Caco-2 (cell line): ENCODE measurements around the gene SFXN3. TPM values are rescaled to one million over a fixed set of nuclear protein-coding genes. Genes with fewer than 3 reads are reported as not detected.

Experiments used
- BruUV-seq: library from RNA; stranded (reverse); fragments of 400-500 nt; replicated peaks from 2 replicates; lab custom pipeline; 2021; lab: Mats Ljungman, UMichigan
- CTCF ChIA-PET: fragments of 300-600 bp; sonication (Branson Sonifier 250); formaldehyde crosslinking; loops from one replicate; lab custom pipeline; 2022; ENCODE audit warnings: antibody characterized with exemption; lab: Charles Lee
- POLR2A ChIA-PET: fragments of 300-600 bp; sonication (Branson Sonifier 250); formaldehyde crosslinking; loops from one replicate; lab custom pipeline; 2022; ENCODE audit warnings: antibody characterized with exemption; lab: Charles Lee
- DNase-seq, 2 experiments: peaks; one replicate each; pipeline versions ENCODE4 v3.0.0 to v3.0.0-alpha.2; 2020 to 2022
- H3K27me3 ChIP-seq: replicated peaks from 2 replicates; pipeline ENCODE4 v1.6.0; 2011; ENCODE audit warnings: low read length; ENCODE audit not compliant: control insufficient read depth, insufficient read depth
- H3K36me3 ChIP-seq: 2 replicates; pipeline ENCODE4 v1.5.1; 2011; ENCODE audit warnings: low read length; ENCODE audit not compliant: control insufficient read depth, insufficient read depth
- H3K4me1 ChIP-seq: fragments of 250-450 bp; sonication (Bioruptor Pico); 2 replicates; pipeline ENCODE4 v1.5.1; 2020; ENCODE audit warnings: mild to moderate bottlenecking
- H3K4me3 ChIP-seq: 2 replicates; pipeline ENCODE4 v1.5.1; 2011; ENCODE audit warnings: low read depth, mild to moderate bottlenecking, control low read depth, low read length
- H3K9me3 ChIP-seq: fragments of 250-450 bp; sonication (Bioruptor Pico); 2 replicates; pipeline ENCODE4 v1.5.1; 2020; ENCODE audit warnings: mild to moderate bottlenecking, moderate library complexity
- H3K27ac Mint-ChIP-seq: one replicate; pipeline ENCODE4 v1.8.0; 2022; ENCODE audit warnings: mixed read lengths; ENCODE audit not compliant: unreplicated experiment
- H3K27me3 Mint-ChIP-seq: one replicate; pipeline ENCODE4 v1.8.0; 2022; ENCODE audit warnings: mixed read lengths; ENCODE audit not compliant: insufficient read depth, unreplicated experiment
- H3K36me3 Mint-ChIP-seq: one replicate; pipeline ENCODE4 v1.8.0; 2022; ENCODE audit warnings: mild to moderate bottlenecking, mixed read lengths; ENCODE audit not compliant: insufficient read depth, unreplicated experiment
- H3K4me1 Mint-ChIP-seq: one replicate; pipeline ENCODE4 v1.8.0; 2022; ENCODE audit warnings: low read depth, mixed read lengths; ENCODE audit not compliant: unreplicated experiment
- H3K4me3 Mint-ChIP-seq: one replicate; pipeline ENCODE4 v1.8.0; 2022; ENCODE audit warnings: mild to moderate bottlenecking, moderate library complexity, mixed read lengths; ENCODE audit not compliant: unreplicated experiment
- H3K9me3 Mint-ChIP-seq: one replicate; pipeline ENCODE4 v1.8.0; 2022; ENCODE audit warnings: mixed read lengths; ENCODE audit not compliant: unreplicated experiment
- CTCF ChIP-seq, 2 experiments: fragments of 200-600 bp in 1 of 2; IDR thresholded peaks; 1 replicate in 1 of 2; 2 replicates in 1 of 2; pipeline versions ENCODE4 v1.5.1 to v1.8.0; 2011 to 2022; ENCODE audit warnings: antibody characterized with exemption in 1 of 2, control low read depth in 1 of 2, inconsistent platforms in 1 of 2, low read depth in 1 of 2, low read length in 1 of 2, mild to moderate bottlenecking in 1 of 2, moderate library complexity in 1 of 2; ENCODE audit not compliant: insufficient read depth in 1 of 2, severe bottlenecking in 1 of 2, unreplicated experiment in 1 of 2
- intact Hi-C: fragments of 100-400 bp; cut with micrococcal nuclease; formaldehyde crosslinking; loops from one replicate; pipeline ENCODE4 v1.10.0; 2022; ENCODE audit not compliant: unreplicated experiment
- total RNA-seq: library from RNA; stranded (reverse); gene quantifications from 2 replicates; pipeline ENCODE4 v1.2.3, GENCODE V29; 2022

SFXN3 gene
- total RNA-seq, 1 experiment from 2014 or later: 23.4 TPM

- intact Hi-C loops: no loop called here
- ChIA-PET POLR2A (no interaction called here), CTCF (no interaction called here)
- H3K9me3 ChIP-seq: no peaks in the 10 kb centered on the region
- TF ChIP-seq CTCF (IDR thresholded peaks at IDR 0.05; ENCODE audit: insufficient read depth in 1 of 2, low read depth in 1 of 2, low read length in 1 of 2, severe bottlenecking in 1 of 2, unreplicated experiment in 1 of 2): no peak
- no peaks in the 10 kb centered on the region for H3K27me3 ChIP-seq
- H3K27ac Mint-ChIP-seq: no peak overlapping the region
- peaks cover 5% of the 10 kb centered on the region for H3K4me1 Mint-ChIP-seq
- peaks cover 11% of the 10 kb centered on the region; the same call in 1 of the 2 replicates for H3K4me1 ChIP-seq
- no peaks in the 10 kb centered on the region for H3K27me3 Mint-ChIP-seq
- no peaks in the 10 kb centered on the region for H3K9me3 Mint-ChIP-seq
- no TSS peak for BruUV-seq
- DNase-seq: no peak
- no peak overlapping the region for H3K4me3 Mint-ChIP-seq
- H3K36me3 ChIP-seq: no peaks in the 10 kb centered on the region
- no peaks in the 10 kb centered on the region for H3K36me3 Mint-ChIP-seq
- H3K4me3 ChIP-seq: no peak overlapping the region
These were observed 10.5 kb upstream of the SFXN3 start for GRCh38 chr10:101020427-101021075.

- H3K27me3 ChIP-seq: no peaks in the 10 kb centered on the region
- no peaks in the 10 kb centered on the region for H3K27me3 Mint-ChIP-seq
- intact Hi-C loops: no loop called here
- H3K36me3 Mint-ChIP-seq: no peaks in the 10 kb centered on the region
- no peaks in the 10 kb centered on the region for H3K9me3 ChIP-seq
- no peak overlapping the region for H3K4me3 ChIP-seq
- ChIA-PET CTCF (interaction anchor here (0.6 kb wide), 1 partner anchor 169 kb away, joined by 4 read pairs; no protein-coding TSS in a partner anchor), POLR2A (no interaction called here)
- no peak for DNase-seq
- TF ChIP-seq CTCF (IDR thresholded peaks at IDR 0.05; ENCODE audit: insufficient read depth in 1 of 2, low read depth in 1 of 2, low read length in 1 of 2, severe bottlenecking in 1 of 2, unreplicated experiment in 1 of 2): no peak
- H3K9me3 Mint-ChIP-seq: no peaks in the 10 kb centered on the region
- no peak overlapping the region for H3K27ac Mint-ChIP-seq
- no TSS peak for BruUV-seq
- H3K36me3 ChIP-seq: no peaks in the 10 kb centered on the region
- peaks cover 11% of the 10 kb centered on the region; the same call in 1 of the 2 replicates for H3K4me1 ChIP-seq
- H3K4me1 Mint-ChIP-seq: peaks cover 5% of the 10 kb centered on the region
- no peak overlapping the region for H3K4me3 Mint-ChIP-seq
These were observed 9.8 kb upstream of the SFXN3 start for GRCh38 chr10:101021239-101021638.

- POLR2A ChIA-PET: no interaction called here
- Mint-ChIP-seq H3K27ac (no peak overlapping the region), H3K9me3 (no peaks in the 10 kb centered on the region), H3K27me3 (no peaks in the 10 kb centered on the region), H3K4me1 (peaks cover 5% of the 10 kb centered on the region), H3K4me3 (no peak overlapping the region), H3K36me3 (no peaks in the 10 kb centered on the region)
- DNase-seq: no peak
- Histone ChIP-seq H3K4me1 (peaks cover 14% of the 10 kb centered on the region; the same call in 1 of the 2 replicates), H3K9me3 (no peaks in the 10 kb centered on the region), H3K4me3 (no peak overlapping the region), H3K27me3 (no peaks in the 10 kb centered on the region), H3K36me3 (no peaks in the 10 kb centered on the region)
- TF ChIP-seq CTCF (IDR thresholded peaks at IDR 0.05; ENCODE audit: insufficient read depth in 1 of 2, low read depth in 1 of 2, low read length in 1 of 2, severe bottlenecking in 1 of 2, unreplicated experiment in 1 of 2): no peak
- intact Hi-C loops: no loop called here
- no TSS peak for BruUV-seq
- CTCF ChIA-PET: interaction anchor here (0.6 kb wide), 1 partner anchor 169 kb away, joined by 4 read pairs; no protein-coding TSS in a partner anchor
These were observed 9.3 kb upstream of the SFXN3 start for GRCh38 chr10:101021692-101022251.
